GM23338 (cell line): ENCODE results near the gene FIGNL1. TPM values are rescaled to one million over a fixed set of nuclear protein-coding genes. Genes with fewer than 3 reads are reported as not detected.

ENCODE experiments used
- ATAC-seq: fragments of 200-7000 bp; cut with Tn5 transposase; 3 replicates; pipeline ENCODE4 v1.9.1; 2020
- DNase-seq: peaks from one replicate; pipeline ENCODE4 v3.0.0-alpha.2; 2015; ENCODE audit warnings: low spot score
- H2AFZ ChIP-seq: fragments of 200-600 bp; sonication (generic); 2 replicates; pipeline ENCODE4 v1.8.0; 2016; ENCODE audit warnings: antibody characterized with exemption, mild to moderate bottlenecking, moderate library complexity
- H3F3A ChIP-seq: fragments of 200-600 bp; sonication (generic); replicated peaks from 2 replicates; pipeline ENCODE4 v1.8.0; 2017; ENCODE audit warnings: antibody characterized with exemption, mixed run types, low read depth
- H3K27ac ChIP-seq: fragments of 200-600 bp; sonication (generic); 2 replicates; pipeline ENCODE4 v1.6.1; 2016; ENCODE audit warnings: low read depth
- H3K27me3 ChIP-seq: fragments of 200-600 bp; sonication (generic); 2 replicates; pipeline ENCODE4 v1.8.0; 2016; ENCODE audit warnings: mild to moderate bottlenecking, mixed run types, moderate library complexity; ENCODE audit not compliant: insufficient read depth
- H3K36me3 ChIP-seq: fragments of 200-600 bp; sonication (generic); 2 replicates; pipeline ENCODE4 v1.8.0; 2016; ENCODE audit warnings: mild to moderate bottlenecking; ENCODE audit not compliant: insufficient read depth
- H3K4me1 ChIP-seq: fragments of 200-600 bp; sonication (generic); 2 replicates; pipeline ENCODE4 v1.8.0; 2016; ENCODE audit warnings: mild to moderate bottlenecking, moderate library complexity; ENCODE audit not compliant: insufficient read depth
- H3K4me2 ChIP-seq: fragments of 200-600 bp; sonication (generic); 2 replicates; pipeline ENCODE4 v1.7.1; 2017; ENCODE audit warnings: mixed run types
- H3K4me3 ChIP-seq: fragments of 200-600 bp; sonication (generic); 2 replicates; pipeline ENCODE4 v1.6.1; 2016; ENCODE audit warnings: mixed run types
- H3K79me2 ChIP-seq: fragments of 200-600 bp; sonication (generic); replicated peaks from 2 replicates; pipeline ENCODE4 v1.8.0; 2017; ENCODE audit warnings: mild to moderate bottlenecking; ENCODE audit not compliant: insufficient read depth
- H3K9me2 ChIP-seq: fragments of 200-600 bp; sonication (generic); 2 replicates; pipeline ENCODE4 v1.8.0; 2017; ENCODE audit not compliant: insufficient read depth
- H4K20me1 ChIP-seq: fragments of 200-600 bp; sonication (generic); replicated peaks from 2 replicates; pipeline ENCODE4 v1.8.0; 2017; ENCODE audit warnings: mild to moderate bottlenecking; ENCODE audit not compliant: insufficient read depth
- H3K27ac Mint-ChIP-seq: 2 replicates; pipeline ENCODE4 v1.8.0; 2020; ENCODE audit warnings: inconsistent platforms, mild to moderate bottlenecking, moderate library complexity, mixed read lengths
- H3K27me3 Mint-ChIP-seq: 3 replicates; pipeline ENCODE4 v1.8.0; 2022; ENCODE audit warnings: low read depth, mild to moderate bottlenecking, moderate library complexity, mixed read lengths, inconsistent platforms; ENCODE audit not compliant: insufficient read depth, poor library complexity
- H3K36me3 Mint-ChIP-seq: 3 replicates; pipeline ENCODE4 v1.8.0; 2021; ENCODE audit warnings: low read depth, mild to moderate bottlenecking, inconsistent platforms, moderate library complexity, mixed read lengths
- H3K4me1 Mint-ChIP-seq: 3 replicates; pipeline ENCODE4 v1.8.0; 2020; ENCODE audit warnings: mild to moderate bottlenecking, inconsistent platforms, mixed read lengths
- H3K4me3 Mint-ChIP-seq: 3 replicates; pipeline ENCODE4 v1.8.0; 2021; ENCODE audit warnings: moderate library complexity, mild to moderate bottlenecking, inconsistent platforms, mixed read lengths
- H3K9me3 Mint-ChIP-seq: 3 replicates; pipeline ENCODE4 v1.8.0; 2020; ENCODE audit warnings: moderate library complexity, mild to moderate bottlenecking, inconsistent platforms, mixed read lengths
- CREB1 ChIP-seq: fragments of 250-450 bp; sonication (Bioruptor Pico); IDR thresholded peaks from 2 replicates; pipeline ENCODE4 v1.5.0; 2020; ENCODE audit warnings: low read depth, mild to moderate bottlenecking, moderate library complexity
- CTCF ChIP-seq, 2 experiments: fragments of 200-600 bp in 1 of 2; sonication (generic) in 1 of 2; conservative IDR thresholded peaks; 2 replicates each; pipeline versions ENCODE4 v1.5.1 to v1.6.1; 2016 to 2017; ENCODE audit warnings: antibody characterized with exemption in 2 of 2, low read depth in 2 of 2, mild to moderate bottlenecking in 2 of 2, moderate library complexity in 1 of 2
- EZH2phosphoT487 ChIP-seq: fragments of 200-600 bp; sonication (generic); IDR thresholded peaks from one replicate; pipeline ENCODE4 v1.8.1; 2018; ENCODE audit warnings: antibody characterized with exemption; ENCODE audit not compliant: unreplicated experiment
- POLR2AphosphoS5 ChIP-seq: IDR thresholded peaks from 2 replicates; pipeline ENCODE4 v1.6.1; 2016; ENCODE audit warnings: antibody characterized with exemption, low read depth
- ZNF462 ChIP-seq: fragments of 250-450 bp; sonication (Bioruptor Pico); IDR thresholded peaks from 2 replicates; pipeline ENCODE4 v1.5.0; 2020; ENCODE audit warnings: mild to moderate bottlenecking, moderate library complexity
- polyA plus RNA-seq: library from polyadenylated mRNA; unstranded; fragments of >200 nt; fragmentation: Nextera tagmentation; extraction: Ambion mirVana; gene quantifications from 2 replicates; pipeline ENCODE4 v1.2.1, GENCODE V29; 2016
- total RNA-seq: library from RNA; depleted of rRNA; stranded (reverse); fragments of >200 nt; shearing (Covaris generic); gene quantifications from 2 replicates; pipeline ENCODE4 v1.2.3, GENCODE V29; 2014
- TF ChIP-seq, protein P1 (sequence below): IDR thresholded peaks from one replicate; pipeline ENCODE4 v1.6.1; 2018; ENCODE audit warnings: antibody characterized with exemption; ENCODE audit not compliant: unreplicated experiment
- TF ChIP-seq, protein P2 (sequence below): IDR thresholded peaks from 2 replicates; pipeline ENCODE4 v1.6.1; 2016; ENCODE audit warnings: antibody characterized with exemption

Gene FIGNL1
- total and polyA plus RNA-seq, 2 experiments from 2014 or later = 6.6 to 24.9 TPM

DNA sequence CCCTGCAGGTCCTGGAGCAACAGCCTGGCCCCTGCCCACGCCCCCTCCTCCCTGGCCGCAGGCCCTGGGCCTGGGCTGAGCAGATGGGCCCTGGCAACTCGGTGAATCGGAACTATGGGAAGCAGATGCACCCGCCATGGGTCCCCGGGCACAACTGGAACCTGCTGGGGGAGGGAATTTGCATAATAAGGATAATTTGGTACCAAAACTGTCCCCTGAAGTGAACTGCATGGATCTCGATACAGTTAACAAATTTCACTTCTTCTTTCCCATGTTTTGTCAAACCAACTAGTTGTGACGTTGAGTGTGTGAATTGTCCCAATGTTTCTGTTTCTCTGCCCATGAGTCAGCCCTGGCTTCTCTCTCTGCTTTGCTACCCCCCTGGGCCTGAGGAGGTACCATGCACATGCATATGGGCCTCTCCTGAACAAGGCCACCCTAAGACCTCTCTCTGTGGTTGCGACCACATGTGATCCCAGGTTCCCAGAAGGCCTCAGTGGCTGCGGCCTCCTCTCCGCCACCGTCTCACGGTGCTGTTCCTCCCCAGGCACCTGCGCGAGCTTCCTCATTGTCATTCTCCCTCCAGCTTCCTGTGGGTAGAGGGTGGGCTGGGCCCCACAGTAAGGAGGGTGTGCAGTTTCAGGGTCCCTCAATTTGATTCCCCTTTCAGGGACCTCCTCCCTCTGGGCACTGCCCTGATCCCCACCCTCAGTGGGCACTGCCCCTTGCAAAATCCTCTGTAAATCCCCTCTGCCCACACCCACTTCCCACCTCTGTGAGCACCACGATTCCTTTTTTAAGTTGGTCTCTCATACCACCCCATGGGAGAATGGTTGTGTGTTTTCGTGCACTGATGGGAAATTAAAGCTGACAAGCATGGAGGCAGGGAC is 40.0 kb downstream of the FIGNL1 start (continued):
- TF ChIP-seq CTCF (conservative IDR thresholded peaks at IDR 0.05; ENCODE audit: low read depth in 2 of 2) = no peak

- peaks cover 5% of the 10 kb centered on the region for H3K27me3 Mint-ChIP-seq
- Histone ChIP-seq H3F3A (no peaks in the 10 kb centered on the region), H3K27ac (no peak overlapping the region), H3K9me2 (no peaks in the 10 kb centered on the region; the same call in 1 of the 2 replicates), H3K4me1 (no peaks in the 10 kb centered on the region), H3K79me2 (no peaks in the 10 kb centered on the region), H3K4me2 (no peak overlapping the region), H3K27me3 (no peaks in the 10 kb centered on the region), H2AFZ (no peak overlapping the region), H3K36me3 (no peaks in the 10 kb centered on the region), H3K4me3 (no peak overlapping the region), H4K20me1 (no peaks in the 10 kb centered on the region)
- DNase-seq (no peak), ATAC-seq (no peak)
- H3K27ac Mint-ChIP-seq = no peak overlapping the region
- no peaks in the 10 kb centered on the region for H3K4me1 Mint-ChIP-seq
- H3K36me3 Mint-ChIP-seq = no peaks in the 10 kb centered on the region
- H3K4me3 Mint-ChIP-seq = no peak overlapping the region
- TF ChIP-seq, protein P1, sequence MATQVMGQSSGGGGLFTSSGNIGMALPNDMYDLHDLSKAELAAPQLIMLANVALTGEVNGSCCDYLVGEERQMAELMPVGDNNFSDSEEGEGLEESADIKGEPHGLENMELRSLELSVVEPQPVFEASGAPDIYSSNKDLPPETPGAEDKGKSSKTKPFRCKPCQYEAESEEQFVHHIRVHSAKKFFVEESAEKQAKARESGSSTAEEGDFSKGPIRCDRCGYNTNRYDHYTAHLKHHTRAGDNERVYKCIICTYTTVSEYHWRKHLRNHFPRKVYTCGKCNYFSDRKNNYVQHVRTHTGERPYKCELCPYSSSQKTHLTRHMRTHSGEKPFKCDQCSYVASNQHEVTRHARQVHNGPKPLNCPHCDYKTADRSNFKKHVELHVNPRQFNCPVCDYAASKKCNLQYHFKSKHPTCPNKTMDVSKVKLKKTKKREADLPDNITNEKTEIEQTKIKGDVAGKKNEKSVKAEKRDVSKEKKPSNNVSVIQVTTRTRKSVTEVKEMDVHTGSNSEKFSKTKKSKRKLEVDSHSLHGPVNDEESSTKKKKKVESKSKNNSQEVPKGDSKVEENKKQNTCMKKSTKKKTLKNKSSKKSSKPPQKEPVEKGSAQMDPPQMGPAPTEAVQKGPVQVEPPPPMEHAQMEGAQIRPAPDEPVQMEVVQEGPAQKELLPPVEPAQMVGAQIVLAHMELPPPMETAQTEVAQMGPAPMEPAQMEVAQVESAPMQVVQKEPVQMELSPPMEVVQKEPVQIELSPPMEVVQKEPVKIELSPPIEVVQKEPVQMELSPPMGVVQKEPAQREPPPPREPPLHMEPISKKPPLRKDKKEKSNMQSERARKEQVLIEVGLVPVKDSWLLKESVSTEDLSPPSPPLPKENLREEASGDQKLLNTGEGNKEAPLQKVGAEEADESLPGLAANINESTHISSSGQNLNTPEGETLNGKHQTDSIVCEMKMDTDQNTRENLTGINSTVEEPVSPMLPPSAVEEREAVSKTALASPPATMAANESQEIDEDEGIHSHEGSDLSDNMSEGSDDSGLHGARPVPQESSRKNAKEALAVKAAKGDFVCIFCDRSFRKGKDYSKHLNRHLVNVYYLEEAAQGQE = no peak
- TF ChIP-seq, protein P2, sequence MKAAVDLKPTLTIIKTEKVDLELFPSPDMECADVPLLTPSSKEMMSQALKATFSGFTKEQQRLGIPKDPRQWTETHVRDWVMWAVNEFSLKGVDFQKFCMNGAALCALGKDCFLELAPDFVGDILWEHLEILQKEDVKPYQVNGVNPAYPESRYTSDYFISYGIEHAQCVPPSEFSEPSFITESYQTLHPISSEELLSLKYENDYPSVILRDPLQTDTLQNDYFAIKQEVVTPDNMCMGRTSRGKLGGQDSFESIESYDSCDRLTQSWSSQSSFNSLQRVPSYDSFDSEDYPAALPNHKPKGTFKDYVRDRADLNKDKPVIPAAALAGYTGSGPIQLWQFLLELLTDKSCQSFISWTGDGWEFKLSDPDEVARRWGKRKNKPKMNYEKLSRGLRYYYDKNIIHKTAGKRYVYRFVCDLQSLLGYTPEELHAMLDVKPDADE = no peak
- TF ChIP-seq ZNF462 (CRISPR knock-in tag) = no peak
- no peak for TF ChIP-seq EZH2phosphoT487
- no peak for TF ChIP-seq CREB1 (CRISPR knock-in tag)
- TF ChIP-seq POLR2AphosphoS5 = no peak
- no peaks in the 10 kb centered on the region for H3K9me3 Mint-ChIP-seq
Measured at GRCh38 chr7:50406935-50407334, 43.2 kb downstream of the FIGNL1 start.
